NCI-H1930 (cell line): Measurements from ENCODE around the gene GSS.
A peak's percentile ranks its signal among the peaks of the same experiment; 100 is the strongest.

Source experiments
- DNase-seq, 2 experiments: peaks; one replicate each; lab custom pipeline; 2025; lab: John Stamatoyannopoulos, UW

The GSS gene

GRCh38 chr20:34955231-34956040 lies at the start of gene GSS, which contains the start of gene MYH7B:
TSS of gene GSS (minus strand) at chr20:34955806. CDS start at chr20:34951852, 3,954 bp downstream.
TSS of gene MYH7B (plus strand) at chr20:34955868. CDS start at chr20:34978006, 22,138 bp downstream.
- DNase-seq: peak; percentile 96 to 98

GRCh38 chr20:35004749-35005462 lies 49.3 kb upstream of the GSS start:
- DNase-seq: no peak

- DNase-seq: no peak
Observed at GRCh38 chr20:35004051-35004725, 48.6 kb upstream of the GSS start.

- DNase-seq: no peak
Observed at GRCh38 chr20:35003211-35004031, 47.8 kb upstream of the GSS start.

GRCh38 chr20:35002426-35003210 lies 47.0 kb upstream of the GSS start:
- DNase-seq: no peak

GRCh38 chr20:35001596-35002362 lies 46.2 kb upstream of the GSS start:
- DNase-seq: no peak

GRCh38 chr20:35000922-35001595 lies 45.5 kb upstream of the GSS start:
- DNase-seq: no peak

- no peak for DNase-seq
Observed at GRCh38 chr20:35000311-35000921, 44.8 kb upstream of the GSS start.

- DNase-seq: no peak
Observed at GRCh38 chr20:34999782-35000181, 44.2 kb upstream of the GSS start.

- DNase-seq: no peak
Observed at GRCh38 chr20:34999021-34999451, 43.4 kb upstream of the GSS start.

- no peak for DNase-seq
Observed at GRCh38 chr20:34998331-34998950, 42.8 kb upstream of the GSS start.

- no peak for DNase-seq
Observed at GRCh38 chr20:34997774-34998173, 42.2 kb upstream of the GSS start.

- DNase-seq: no peak
Observed at GRCh38 chr20:34997131-34997561, 41.5 kb upstream of the GSS start.

- DNase-seq: no peak
Observed at GRCh38 chr20:34996243-34997028, 40.8 kb upstream of the GSS start.

GRCh38 chr20:34995696-34996095 lies 40.1 kb upstream of the GSS start:
- no peak for DNase-seq

- DNase-seq: no peak
Observed at GRCh38 chr20:34995192-34995591, 39.6 kb upstream of the GSS start.

- DNase-seq: no peak
Observed at GRCh38 chr20:34994509-34995131, 39.0 kb upstream of the GSS start.
